Activated CD4-positive, alpha-beta T cell treated with anti-CD3 and anti-CD28 coated beads for 36 hours (primary cell): ENCODE results near the gene GBA3. TPM values are rescaled to one million over a fixed set of nuclear protein-coding genes. Genes with fewer than 3 reads are reported as not detected.

Source experiments
- ATAC-seq: fragments of 200-7000 bp; cut with Tn5 transposase; one replicate; pipeline ENCODE4 v1.10.0; 2021; ENCODE audit warnings: mild to moderate bottlenecking, moderate library complexity
- CTCF ChIA-PET: fragments of 350-600 bp; sonication (Branson Sonifier 250); formaldehyde crosslinking; loops from one replicate; lab custom pipeline; 2021; ENCODE audit warnings: antibody characterized with exemption; lab: Charles Lee
- POLR2A ChIA-PET: fragments of 350-600 bp; sonication (Branson Sonifier 250); formaldehyde crosslinking; loops from one replicate; lab custom pipeline; 2021; ENCODE audit warnings: antibody characterized with exemption, inconsistent platforms; lab: Charles Lee
- DNase-seq: peaks from one replicate; pipeline ENCODE4 v3.0.0-alpha.2; 2020
- H3K27ac Mint-ChIP-seq: one replicate; pipeline ENCODE4 v1.8.0; 2021; ENCODE audit warnings: mixed read lengths
- H3K27me3 Mint-ChIP-seq: one replicate; pipeline ENCODE4 v1.8.0; 2021; ENCODE audit warnings: mixed read lengths
- H3K36me3 Mint-ChIP-seq: one replicate; pipeline ENCODE4 v1.8.0; 2021; ENCODE audit warnings: low read depth, mixed read lengths
- H3K4me1 Mint-ChIP-seq: one replicate; pipeline ENCODE4 v1.8.0; 2021; ENCODE audit warnings: mixed read lengths
- H3K4me3 Mint-ChIP-seq: one replicate; pipeline ENCODE4 v1.8.0; 2021; ENCODE audit warnings: mild to moderate bottlenecking, moderate library complexity, mixed read lengths
- H3K9me3 Mint-ChIP-seq: one replicate; pipeline ENCODE4 v1.8.0; 2021; ENCODE audit warnings: low read depth, mixed read lengths
- intact Hi-C, 2 experiments: fragments of 100-400 bp; cut with DNase I in 1 of 2; cut with micrococcal nuclease in 1 of 2; formaldehyde crosslinking; loops; one replicate each; pipeline versions ENCODE4 v1.14.2 to v1.15.1; 2022 to 2024; cut with DNase I, micrococcal nuclease
- total RNA-seq, 2 experiments: library from RNA; stranded (reverse); gene quantifications; one replicate each; pipeline ENCODE4 v1.2.3, GENCODE V29; 2021

Gene GBA3
- total RNA-seq, 2 experiments from 2014 or later = not detected

GRCh38 chr4:22780797-22781196 lies 88.1 kb downstream of the GBA3 start:
- H3K9me3 Mint-ChIP-seq = no peaks in the 10 kb centered on the region
- no peak overlapping the region for H3K27ac Mint-ChIP-seq
- no peaks in the 10 kb centered on the region for H3K4me1 Mint-ChIP-seq
- no peaks in the 10 kb centered on the region for H3K27me3 Mint-ChIP-seq
- ChIA-PET POLR2A (no interaction called here), CTCF (no interaction called here)
- intact Hi-C loops = no loop called here
- no peak overlapping the region for H3K4me3 Mint-ChIP-seq
- H3K36me3 Mint-ChIP-seq = no peaks in the 10 kb centered on the region
- ATAC-seq (no peak), DNase-seq (no peak)

- Mint-ChIP-seq H3K4me3 (no peak overlapping the region), H3K27me3 (no peaks in the 10 kb centered on the region), H3K9me3 (peaks cover 2% of the 10 kb centered on the region), H3K27ac (no peak overlapping the region), H3K4me1 (no peaks in the 10 kb centered on the region), H3K36me3 (no peaks in the 10 kb centered on the region)
- intact Hi-C loops = no loop called here
- ATAC-seq = no peak
- CTCF ChIA-PET = no interaction called here
- DNase-seq = no peak
- POLR2A ChIA-PET = no interaction called here
Measured at GRCh38 chr4:22787753-22788375, 95.1 kb downstream of the GBA3 start.

- peaks cover 2% of the 10 kb centered on the region for H3K9me3 Mint-ChIP-seq
- H3K27me3 Mint-ChIP-seq = no peaks in the 10 kb centered on the region
- ChIA-PET CTCF (no interaction called here), POLR2A (no interaction called here)
- H3K36me3 Mint-ChIP-seq = no peaks in the 10 kb centered on the region
- intact Hi-C loops = no loop called here
- H3K27ac Mint-ChIP-seq = no peak overlapping the region
- DNase-seq = no peak
- ATAC-seq = no peak
- H3K4me3 Mint-ChIP-seq = no peak overlapping the region
- no peaks in the 10 kb centered on the region for H3K4me1 Mint-ChIP-seq
Measured at GRCh38 chr4:22790631-22791030, 97.9 kb downstream of the GBA3 start.

- ATAC-seq (no peak), DNase-seq (no peak)
- H3K36me3 Mint-ChIP-seq = no peaks in the 10 kb centered on the region
- peaks cover 2% of the 10 kb centered on the region for H3K27me3 Mint-ChIP-seq
- H3K9me3 Mint-ChIP-seq = no peaks in the 10 kb centered on the region
- no peak overlapping the region for H3K4me3 Mint-ChIP-seq
- ChIA-PET CTCF (no interaction called here), POLR2A (no interaction called here)
- H3K4me1 Mint-ChIP-seq = no peaks in the 10 kb centered on the region
- H3K27ac Mint-ChIP-seq = no peak overlapping the region
- intact Hi-C loops = no loop called here
Measured at GRCh38 chr4:22794732-22795131, 102.0 kb downstream of the GBA3 start.

GRCh38 chr4:22801391-22801790 lies 108.7 kb downstream of the GBA3 start:
- POLR2A ChIA-PET = no interaction called here
- no peaks in the 10 kb centered on the region for H3K4me1 Mint-ChIP-seq
- H3K9me3 Mint-ChIP-seq = no peaks in the 10 kb centered on the region
- DNase-seq = no peak
- CTCF ChIA-PET = no interaction called here
- peaks cover 2% of the 10 kb centered on the region for H3K27me3 Mint-ChIP-seq
- no peak overlapping the region for H3K4me3 Mint-ChIP-seq
- no peak for ATAC-seq
- H3K36me3 Mint-ChIP-seq = no peaks in the 10 kb centered on the region
- H3K27ac Mint-ChIP-seq = no peak overlapping the region
- intact Hi-C loops = no loop called here

- no peaks in the 10 kb centered on the region for H3K4me1 Mint-ChIP-seq
- H3K27ac Mint-ChIP-seq = no peak overlapping the region
- H3K4me3 Mint-ChIP-seq = no peak overlapping the region
- POLR2A ChIA-PET = no interaction called here
- intact Hi-C loops = no loop called here
- no peak for ATAC-seq
- DNase-seq = no peak
- H3K9me3 Mint-ChIP-seq = no peaks in the 10 kb centered on the region
- H3K36me3 Mint-ChIP-seq = no peaks in the 10 kb centered on the region
- no peaks in the 10 kb centered on the region for H3K27me3 Mint-ChIP-seq
- CTCF ChIA-PET = interaction anchor here (0.7 to 1.5 kb wide), 2 partner anchors 11 to 57 kb away, joined by 3 read pairs; no protein-coding TSS in a partner anchor
Measured at GRCh38 chr4:22802876-22803275, 110.1 kb downstream of the GBA3 start.

GRCh38 chr4:22803512-22803911 lies 110.8 kb downstream of the GBA3 start:
- no peak for DNase-seq
- ChIA-PET POLR2A (no interaction called here), CTCF (interaction anchor here (0.7 to 1.5 kb wide), 2 partner anchors 12 to 57 kb away, joined by 3 read pairs; no protein-coding TSS in a partner anchor)
- Mint-ChIP-seq H3K4me3 (no peak overlapping the region), H3K36me3 (no peaks in the 10 kb centered on the region), H3K27me3 (no peaks in the 10 kb centered on the region), H3K4me1 (no peaks in the 10 kb centered on the region), H3K9me3 (no peaks in the 10 kb centered on the region), H3K27ac (no peak overlapping the region)
- intact Hi-C loops = no loop called here
- no peak for ATAC-seq

- no peak for ATAC-seq
Measured at GRCh38 chr4:22814906-22815305, 122.2 kb downstream of the GBA3 start.

GRCh38 chr4:22824091-22824490 lies 131.4 kb downstream of the GBA3 start:
- ATAC-seq (no peak), DNase-seq (no peak)
- H3K27me3 Mint-ChIP-seq = no peaks in the 10 kb centered on the region
- H3K27ac Mint-ChIP-seq = no peak overlapping the region
- intact Hi-C loops = no loop called here
- CTCF ChIA-PET = no interaction called here
- no peaks in the 10 kb centered on the region for H3K36me3 Mint-ChIP-seq
- no peaks in the 10 kb centered on the region for H3K9me3 Mint-ChIP-seq
- no peak overlapping the region for H3K4me3 Mint-ChIP-seq
- H3K4me1 Mint-ChIP-seq = no peaks in the 10 kb centered on the region
- POLR2A ChIA-PET = no interaction called here

More at GRCh38 chr4:22814906-22815305, 122.2 kb downstream of the GBA3 start:
- Mint-ChIP-seq H3K36me3 (no peaks in the 10 kb centered on the region), H3K27me3 (no peaks in the 10 kb centered on the region), H3K4me3 (no peak overlapping the region), H3K9me3 (peaks cover 4% of the 10 kb centered on the region), H3K27ac (no peak overlapping the region), H3K4me1 (no peaks in the 10 kb centered on the region)
- no peak for DNase-seq
- intact Hi-C loops = no loop called here
- ChIA-PET POLR2A (no interaction called here), CTCF (no interaction called here)

- DNase-seq (no peak), ATAC-seq (no peak)
- H3K4me3 Mint-ChIP-seq = no peak overlapping the region
- no peaks in the 10 kb centered on the region for H3K4me1 Mint-ChIP-seq
- no peak overlapping the region for H3K27ac Mint-ChIP-seq
- POLR2A ChIA-PET = no interaction called here
- H3K27me3 Mint-ChIP-seq = no peaks in the 10 kb centered on the region
- peaks cover 2% of the 10 kb centered on the region for H3K9me3 Mint-ChIP-seq
- intact Hi-C loops = no loop called here
- no peaks in the 10 kb centered on the region for H3K36me3 Mint-ChIP-seq
- CTCF ChIA-PET = no interaction called here
Measured at GRCh38 chr4:22842360-22843018, 149.8 kb downstream of the GBA3 start.

- Mint-ChIP-seq H3K9me3 (peaks cover 2% of the 10 kb centered on the region), H3K4me3 (no peak overlapping the region), H3K4me1 (no peaks in the 10 kb centered on the region), H3K27me3 (no peaks in the 10 kb centered on the region), H3K36me3 (no peaks in the 10 kb centered on the region), H3K27ac (no peak overlapping the region)
- intact Hi-C loops = no loop called here
- ATAC-seq = no peak
- ChIA-PET POLR2A (no interaction called here), CTCF (no interaction called here)
- DNase-seq = no peak
Measured at GRCh38 chr4:22848332-22848731, 155.6 kb downstream of the GBA3 start.

GRCh38 chr4:22850055-22850454 lies 157.3 kb downstream of the GBA3 start:
- ChIA-PET POLR2A (no interaction called here), CTCF (interaction anchor here (1.5 kb wide), 1 partner anchor 10 kb away, joined by 3 read pairs; no protein-coding TSS in a partner anchor)
- Mint-ChIP-seq H3K27ac (no peak overlapping the region), H3K4me1 (no peaks in the 10 kb centered on the region), H3K27me3 (peaks cover 2% of the 10 kb centered on the region), H3K36me3 (no peaks in the 10 kb centered on the region), H3K9me3 (peaks cover 4% of the 10 kb centered on the region), H3K4me3 (no peak overlapping the region)
- no peak for ATAC-seq
- DNase-seq = no peak
- intact Hi-C loops = no loop called here
